ENCODE measurements around the gene GRB2.
A peak's percentile ranks its signal among the peaks of the same experiment; 100 is the strongest.

Gene GRB2

GRCh38 chr17:75271955-75272847 is 133.3 kb downstream of the GRB2 start:
- DNase-seq = peak; percentile 68 to 88

GRCh38 chr17:75271233-75271954 is 134.1 kb downstream of the GRB2 start:
- peak; percentile 71 to 92 for DNase-seq

- DNase-seq = no peak
Measured at GRCh38 chr17:75270966-75271232, 134.6 kb downstream of the GRB2 start, which contains the start of gene MIF4GD. TSS of gene MIF4GD (minus strand) at chr17:75271231. CDS start at chr17:75270195, 1,036 bp downstream.

GRCh38 chr17:75270218-75270965 is 135.1 kb downstream of the GRB2 start:
- DNase-seq = peak; percentile 91 to 96

- no peak for DNase-seq
Measured at GRCh38 chr17:75269844-75270217, 135.6 kb downstream of the GRB2 start.
